GM12878 (cell line): Measurements from ENCODE around the gene ZNF710. TPM values are rescaled to one million over a fixed set of nuclear protein-coding genes. Genes with fewer than 3 reads are reported as not detected.

Experiments
- ATAC-seq: fragments of 200-7000 bp; cut with Tn5 transposase; 3 replicates; pipeline ENCODE4 v1.9.1; 2020; ENCODE audit warnings: mild to moderate bottlenecking, moderate library complexity
- BruUV-seq: library from RNA; stranded (reverse); fragments of 400-500 nt; replicated peaks from 2 replicates; lab custom pipeline; 2021; lab: Mats Ljungman, UMichigan
- CTCF ChIA-PET: fragments of 300-600 bp; sonication (Branson Sonifier 250); formaldehyde crosslinking; extraction: SDS; loops from one replicate; lab custom pipeline; 2021; ENCODE audit warnings: inconsistent platforms; lab: Yijun Ruan, JAX
- POLR2A ChIA-PET: fragments of 350-600 bp; formaldehyde crosslinking; extraction: SDS; loops from one replicate; lab custom pipeline; 2021; ENCODE audit warnings: inconsistent platforms; lab: Charles Lee
- RAD21 ChIA-PET: fragments of 300-600 bp; sonication (Branson Sonifier 250); formaldehyde crosslinking; loops from one replicate; lab custom pipeline; 2023; ENCODE audit warnings: antibody characterized with exemption; ENCODE audit not compliant: unreplicated experiment; lab: Charles Lee
- SMC1A ChIA-PET: fragments of 300-600 bp; sonication (Branson Sonifier 250); formaldehyde crosslinking; loops from one replicate; lab custom pipeline; 2023; ENCODE audit not compliant: unreplicated experiment, uncharacterized antibody; lab: Charles Lee
- DNase-seq: peaks from one replicate; pipeline ENCODE4 v3.0.0-alpha.2; 2011; ENCODE audit warnings: low read depth, low spot score
- FAIRE-seq: peaks from 3 replicates; lab custom pipeline; 2011; peaks lifted over from hg19 to GRCh38; lab: Jason Lieb, UNC
- H2AFZ ChIP-seq: 2 replicates; pipeline ENCODE4 v1.6.0; 2011; ENCODE audit warnings: low read depth, low read length, control low read depth; ENCODE audit not compliant: control insufficient read depth
- H3K27ac ChIP-seq: 2 replicates; pipeline ENCODE4 v1.5.1; 2011; ENCODE audit warnings: control low read depth; ENCODE audit not compliant: control insufficient read depth, insufficient read depth
- H3K27me3 ChIP-seq, 2 experiments: replicated peaks in 1 of 2; 2 replicates each; pipeline versions ENCODE4 v1.6.0 to v1.6.1; 2011; ENCODE audit warnings: low read length in 1 of 2; ENCODE audit not compliant: control insufficient read depth in 2 of 2, insufficient read depth in 2 of 2
- H3K36me3 ChIP-seq, 2 experiments: 2 replicates each; pipeline ENCODE4 v1.5.1; 2011; ENCODE audit warnings: low read length in 1 of 2; ENCODE audit not compliant: control insufficient read depth in 2 of 2, insufficient read depth in 2 of 2
- H3K4me1 ChIP-seq: 2 replicates; pipeline ENCODE4 v1.6.1; 2011; ENCODE audit warnings: mild to moderate bottlenecking, low read length, moderate library complexity, mixed read lengths; ENCODE audit not compliant: control insufficient read depth, insufficient read depth
- H3K4me2 ChIP-seq: 2 replicates; pipeline ENCODE4 v1.6.0; 2011; ENCODE audit warnings: control low read depth; ENCODE audit not compliant: control insufficient read depth, insufficient read depth
- H3K4me3 ChIP-seq: fragments of 200-600 bp; sonication (generic); 2 replicates; pipeline ENCODE4 v1.5.1; 2016
- H3K79me2 ChIP-seq: 2 replicates; pipeline ENCODE4 v1.6.0; 2011; ENCODE audit warnings: low read length; ENCODE audit not compliant: control insufficient read depth, insufficient read depth
- H3K9ac ChIP-seq: 2 replicates; pipeline ENCODE4 v1.8.0; 2011; ENCODE audit warnings: low read length, control low read depth, mixed read lengths; ENCODE audit not compliant: control insufficient read depth, insufficient read depth
- H3K9me3 ChIP-seq: replicated peaks from 3 replicates; pipeline ENCODE4 v1.5.1; 2011; ENCODE audit warnings: mild to moderate bottlenecking, low read length; ENCODE audit not compliant: control insufficient read depth, insufficient read depth
- H4K20me1 ChIP-seq: 2 replicates; pipeline ENCODE4 v1.6.0; 2011; ENCODE audit not compliant: control insufficient read depth, insufficient read depth
- CBFB ChIP-seq: IDR thresholded peaks from 2 replicates; pipeline ENCODE4 v1.6.1; 2016; ENCODE audit warnings: antibody characterized with exemption, low read depth
- FOS ChIP-seq: IDR thresholded peaks from 3 replicates; pipeline ENCODE4 v1.6.1; 2011; ENCODE audit warnings: borderline replicate concordance; ENCODE audit not compliant: insufficient read length; ENCODE audit errors: extremely low read depth
- KAT2A ChIP-seq: conservative IDR thresholded peaks from 2 replicates; pipeline ENCODE4 v1.6.1; 2011; ENCODE audit warnings: low read depth, low read length; ENCODE audit not compliant: control insufficient read depth
- MTA3 ChIP-seq: IDR thresholded peaks from 2 replicates; pipeline ENCODE4 v1.6.1; 2012; ENCODE audit warnings: low read length, inconsistent platforms, borderline replicate concordance
- NFIC ChIP-seq: IDR thresholded peaks from 2 replicates; pipeline ENCODE4 v1.6.1; 2012; ENCODE audit warnings: low read depth, mild to moderate bottlenecking, inconsistent platforms, low read length, moderate library complexity
- PAX5 ChIP-seq: IDR thresholded peaks from 2 replicates; pipeline ENCODE4 v1.6.1; 2011; ENCODE audit warnings: low read depth, low read length, borderline replicate concordance
- POLR2A ChIP-seq: IDR thresholded peaks from 2 replicates; pipeline ENCODE4 v1.6.1; 2011; ENCODE audit warnings: low read depth, mild to moderate bottlenecking, low read length
- RUNX3 ChIP-seq: IDR thresholded peaks from 2 replicates; pipeline ENCODE4 v1.6.1; 2012; ENCODE audit warnings: low read length, inconsistent platforms
- SIX5 ChIP-seq: IDR thresholded peaks from 2 replicates; pipeline ENCODE4 v1.6.1; 2011; ENCODE audit warnings: mild to moderate bottlenecking, low read depth, low read length, moderate library complexity; ENCODE audit not compliant: severe bottlenecking
- TAF1 ChIP-seq: IDR thresholded peaks from 2 replicates; pipeline ENCODE4 v1.6.1; 2011; ENCODE audit warnings: mild to moderate bottlenecking, low read depth, low read length, borderline replicate concordance
- TARDBP ChIP-seq: IDR thresholded peaks from 2 replicates; pipeline ENCODE4 v1.6.1; 2016; ENCODE audit warnings: borderline replicate concordance
- WGBS: methylation state at CpG from one replicate; pipeline ENCODE4 v1.1.6; 2016; ENCODE audit warnings: low lambda C conversion rate; ENCODE audit not compliant: insufficient replicate concordance, insufficient coverage; ENCODE audit errors: missing lambda C conversion rate; 5-methylcytosine and 5-hydroxymethylcytosine counted together
- in situ Hi-C: fragments of 300-500 bp; cut with MboI; formaldehyde crosslinking; loops from 9 replicates; pipeline ENCODE4 v1.14.3; 2018; ENCODE audit warnings: mixed read lengths
- intact Hi-C: fragments of 100-400 bp; cut with micrococcal nuclease; formaldehyde crosslinking; loops from one replicate; pipeline ENCODE4 v1.14.2; 2022; ENCODE audit not compliant: unreplicated experiment
- polyA plus RNA-seq, 11 experiments: library from polyadenylated mRNA; depleted of rRNA in 4 of 11; unstranded in 6 of 11; stranded (reverse) in 5 of 11; fragments of >200 nt; fragmentation: Nextera tagmentation in 4 of 11; fragmentation: Illumina TruSeq in 1 of 11; extraction: Ambion mirVana in 4 of 11; extraction: Trizol in 1 of 11; gene quantifications; 1 replicate in 1 of 11; 2 replicates in 10 of 11; pipeline versions ENCODE4 v1.2.1 to v1.2.3, GENCODE V29; 2011 to 2016; ENCODE audit warnings: inconsistent platforms in 2 of 11, missing spikeins in 2 of 11, low read depth in 1 of 11
- total RNA-seq, 4 experiments: library from RNA; depleted of rRNA in 3 of 4; stranded (reverse); fragments of >200 nt in 3 of 4; fragmentation: Illumina TruSeq in 1 of 4; extraction: Trizol in 1 of 4; gene quantifications; 2 replicates each; pipeline versions ENCODE4 v1.2.1 to v1.2.3, GENCODE V29; 2013 to 2021
- TF ChIP-seq, protein P1 (sequence below): fragments of 450-650 bp; formaldehyde crosslinking; IDR thresholded peaks from 2 replicates; pipeline ENCODE4 v1.4.0; 2022; ENCODE audit warnings: mild to moderate bottlenecking, moderate library complexity
- TF ChIP-seq, protein P2 (sequence below): fragments of 450-650 bp; IDR thresholded peaks from 2 replicates; pipeline ENCODE4 v1.6.1; 2018; ENCODE audit warnings: borderline replicate concordance, mild to moderate bottlenecking; ENCODE audit not compliant: partially characterized antibody
- TF ChIP-seq, protein P3 (sequence below): IDR thresholded peaks from 2 replicates; pipeline ENCODE4 v1.6.1; 2011; ENCODE audit warnings: low read depth, low read length, improper control_type of control experiment, borderline replicate concordance
- TF ChIP-seq, protein P4 (sequence below): IDR thresholded peaks from 2 replicates; pipeline ENCODE4 v1.6.1; 2012; ENCODE audit warnings: low read depth, low read length, improper control_type of control experiment
- TF ChIP-seq, protein P5 (sequence below): fragments of 450-650 bp; conservative IDR thresholded peaks from 2 replicates; pipeline ENCODE4 v1.6.1; 2017; ENCODE audit warnings: mild to moderate bottlenecking, moderate library complexity

Gene ZNF710
- total and polyA plus RNA-seq, 10 of the 15 experiments (the other 5 are each of a cell fraction or from before 2014, with no cell fraction given): 1.4 to 43.5 (median 9.8) TPM

DNA sequence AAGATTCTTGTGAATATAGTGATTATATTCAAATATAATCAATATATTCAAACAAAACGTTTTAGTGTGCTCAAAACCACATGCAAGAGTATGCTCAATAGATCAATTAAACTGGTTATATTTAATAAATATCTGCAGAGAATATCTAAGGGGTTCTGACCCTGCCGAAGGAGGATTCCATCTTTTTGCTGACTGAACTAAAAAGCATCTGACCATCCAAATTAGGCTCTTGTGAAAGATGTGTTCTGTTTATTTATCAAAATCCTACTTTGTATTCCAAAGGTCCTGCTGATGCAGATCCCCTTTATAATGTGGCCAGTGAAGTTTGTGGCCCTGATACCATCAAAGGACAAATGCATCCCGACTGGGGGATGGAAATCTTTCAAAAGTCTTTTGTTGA is 46.6 kb upstream of the ZNF710 start:
- BruUV-seq: no TSS peak
- TF ChIP-seq, protein P1, sequence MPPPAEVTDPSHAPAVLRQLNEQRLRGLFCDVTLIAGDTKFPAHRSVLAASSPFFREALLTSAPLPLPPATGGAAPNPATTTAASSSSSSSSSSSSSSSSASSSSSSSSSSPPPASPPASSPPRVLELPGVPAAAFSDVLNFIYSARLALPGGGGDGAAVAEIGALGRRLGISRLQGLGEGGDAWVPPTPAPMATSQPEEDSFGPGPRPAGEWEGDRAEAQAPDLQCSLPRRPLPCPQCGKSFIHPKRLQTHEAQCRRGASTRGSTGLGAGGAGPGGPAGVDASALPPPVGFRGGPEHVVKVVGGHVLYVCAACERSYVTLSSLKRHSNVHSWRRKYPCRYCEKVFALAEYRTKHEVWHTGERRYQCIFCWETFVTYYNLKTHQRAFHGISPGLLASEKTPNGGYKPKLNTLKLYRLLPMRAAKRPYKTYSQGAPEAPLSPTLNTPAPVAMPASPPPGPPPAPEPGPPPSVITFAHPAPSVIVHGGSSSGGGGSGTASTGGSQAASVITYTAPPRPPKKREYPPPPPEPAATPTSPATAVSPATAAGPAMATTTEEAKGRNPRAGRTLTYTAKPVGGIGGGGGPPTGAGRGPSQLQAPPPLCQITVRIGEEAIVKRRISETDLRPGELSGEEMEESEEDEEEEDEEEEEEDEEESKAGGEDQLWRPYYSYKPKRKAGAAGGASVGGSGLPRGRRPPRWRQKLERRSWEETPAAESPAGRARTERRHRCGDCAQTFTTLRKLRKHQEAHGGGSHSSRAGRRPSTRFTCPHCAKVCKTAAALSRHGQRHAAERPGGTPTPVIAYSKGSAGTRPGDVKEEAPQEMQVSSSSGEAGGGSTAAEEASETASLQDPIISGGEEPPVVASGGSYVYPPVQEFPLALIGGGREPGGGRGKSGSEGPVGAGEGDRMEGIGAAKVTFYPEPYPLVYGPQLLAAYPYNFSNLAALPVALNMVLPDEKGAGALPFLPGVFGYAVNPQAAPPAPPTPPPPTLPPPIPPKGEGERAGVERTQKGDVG (CRISPR knock-in tag): no peak
- no peak for TF ChIP-seq CBFB
- TF ChIP-seq, protein P2, sequence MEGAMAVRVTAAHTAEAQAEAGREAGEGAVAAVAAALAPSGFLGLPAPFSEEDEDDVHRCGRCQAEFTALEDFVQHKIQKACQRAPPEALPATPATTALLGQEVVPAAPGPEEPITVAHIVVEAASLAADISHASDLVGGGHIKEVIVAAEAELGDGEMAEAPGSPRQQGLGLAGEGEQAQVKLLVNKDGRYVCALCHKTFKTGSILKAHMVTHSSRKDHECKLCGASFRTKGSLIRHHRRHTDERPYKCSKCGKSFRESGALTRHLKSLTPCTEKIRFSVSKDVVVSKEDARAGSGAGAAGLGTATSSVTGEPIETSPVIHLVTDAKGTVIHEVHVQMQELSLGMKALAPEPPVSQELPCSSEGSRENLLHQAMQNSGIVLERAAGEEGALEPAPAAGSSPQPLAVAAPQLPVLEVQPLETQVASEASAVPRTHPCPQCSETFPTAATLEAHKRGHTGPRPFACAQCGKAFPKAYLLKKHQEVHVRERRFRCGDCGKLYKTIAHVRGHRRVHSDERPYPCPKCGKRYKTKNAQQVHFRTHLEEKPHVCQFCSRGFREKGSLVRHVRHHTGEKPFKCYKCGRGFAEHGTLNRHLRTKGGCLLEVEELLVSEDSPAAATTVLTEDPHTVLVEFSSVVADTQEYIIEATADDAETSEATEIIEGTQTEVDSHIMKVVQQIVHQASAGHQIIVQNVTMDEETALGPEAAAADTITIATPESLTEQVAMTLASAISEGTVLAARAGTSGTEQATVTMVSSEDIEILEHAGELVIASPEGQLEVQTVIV: no peak
- TF ChIP-seq PAX5: no peak
- no peak for TF ChIP-seq POLR2A
- TF ChIP-seq, protein P3, sequence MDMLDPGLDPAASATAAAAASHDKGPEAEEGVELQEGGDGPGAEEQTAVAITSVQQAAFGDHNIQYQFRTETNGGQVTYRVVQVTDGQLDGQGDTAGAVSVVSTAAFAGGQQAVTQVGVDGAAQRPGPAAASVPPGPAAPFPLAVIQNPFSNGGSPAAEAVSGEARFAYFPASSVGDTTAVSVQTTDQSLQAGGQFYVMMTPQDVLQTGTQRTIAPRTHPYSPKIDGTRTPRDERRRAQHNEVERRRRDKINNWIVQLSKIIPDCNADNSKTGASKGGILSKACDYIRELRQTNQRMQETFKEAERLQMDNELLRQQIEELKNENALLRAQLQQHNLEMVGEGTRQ: no peak
- TF ChIP-seq KAT2A: no peak
- no peak for TF ChIP-seq RUNX3
- TF ChIP-seq, protein P4, sequence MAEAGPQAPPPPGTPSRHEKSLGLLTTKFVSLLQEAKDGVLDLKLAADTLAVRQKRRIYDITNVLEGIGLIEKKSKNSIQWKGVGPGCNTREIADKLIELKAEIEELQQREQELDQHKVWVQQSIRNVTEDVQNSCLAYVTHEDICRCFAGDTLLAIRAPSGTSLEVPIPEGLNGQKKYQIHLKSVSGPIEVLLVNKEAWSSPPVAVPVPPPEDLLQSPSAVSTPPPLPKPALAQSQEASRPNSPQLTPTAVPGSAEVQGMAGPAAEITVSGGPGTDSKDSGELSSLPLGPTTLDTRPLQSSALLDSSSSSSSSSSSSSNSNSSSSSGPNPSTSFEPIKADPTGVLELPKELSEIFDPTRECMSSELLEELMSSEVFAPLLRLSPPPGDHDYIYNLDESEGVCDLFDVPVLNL: no peak
- TF ChIP-seq TARDBP: no peak
- no peak for TF ChIP-seq SIX5
- TF ChIP-seq, protein P5, sequence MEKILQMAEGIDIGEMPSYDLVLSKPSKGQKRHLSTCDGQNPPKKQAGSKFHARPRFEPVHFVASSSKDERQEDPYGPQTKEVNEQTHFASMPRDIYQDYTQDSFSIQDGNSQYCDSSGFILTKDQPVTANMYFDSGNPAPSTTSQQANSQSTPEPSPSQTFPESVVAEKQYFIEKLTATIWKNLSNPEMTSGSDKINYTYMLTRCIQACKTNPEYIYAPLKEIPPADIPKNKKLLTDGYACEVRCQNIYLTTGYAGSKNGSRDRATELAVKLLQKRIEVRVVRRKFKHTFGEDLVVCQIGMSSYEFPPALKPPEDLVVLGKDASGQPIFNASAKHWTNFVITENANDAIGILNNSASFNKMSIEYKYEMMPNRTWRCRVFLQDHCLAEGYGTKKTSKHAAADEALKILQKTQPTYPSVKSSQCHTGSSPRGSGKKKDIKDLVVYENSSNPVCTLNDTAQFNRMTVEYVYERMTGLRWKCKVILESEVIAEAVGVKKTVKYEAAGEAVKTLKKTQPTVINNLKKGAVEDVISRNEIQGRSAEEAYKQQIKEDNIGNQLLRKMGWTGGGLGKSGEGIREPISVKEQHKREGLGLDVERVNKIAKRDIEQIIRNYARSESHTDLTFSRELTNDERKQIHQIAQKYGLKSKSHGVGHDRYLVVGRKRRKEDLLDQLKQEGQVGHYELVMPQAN: no peak
- no peak for TF ChIP-seq FOS
- no peak for TF ChIP-seq TAF1
- TF ChIP-seq MTA3: no peak
- TF ChIP-seq NFIC: no peak

More for the DNA sequence above, 46.6 kb upstream of the ZNF710 start:
- no peak for ATAC-seq
- Histone ChIP-seq H3K9ac (no peak overlapping the region), H3K4me2 (no peak overlapping the region), H3K4me3 (no peak overlapping the region), H4K20me1 (no peaks in the 10 kb centered on the region), H3K9me3 (no peaks in the 10 kb centered on the region; the same call in 2 of the 3 replicates), H3K27ac (no peak overlapping the region), H3K4me1 (no peaks in the 10 kb centered on the region), H3K79me2 (no peaks in the 10 kb centered on the region), H3K36me3 (no peaks in the 10 kb centered on the region), H3K27me3 (no peaks in the 10 kb centered on the region; a peak in 1 of 4 replicates), H2AFZ (no peak overlapping the region)
- FAIRE-seq: no peak
- in situ Hi-C loops (no loop called here), intact Hi-C loops (no loop called here)
- no peak for DNase-seq
- ChIA-PET CTCF (no interaction called here), POLR2A (no interaction called here), SMC1A (no interaction called here), RAD21 (no interaction called here)
- WGBS: 0% methylated on average over 3 of the region's 3 CpGs
